ENCODE results near the gene DIPK1B.

Gene DIPK1B

DNA sequence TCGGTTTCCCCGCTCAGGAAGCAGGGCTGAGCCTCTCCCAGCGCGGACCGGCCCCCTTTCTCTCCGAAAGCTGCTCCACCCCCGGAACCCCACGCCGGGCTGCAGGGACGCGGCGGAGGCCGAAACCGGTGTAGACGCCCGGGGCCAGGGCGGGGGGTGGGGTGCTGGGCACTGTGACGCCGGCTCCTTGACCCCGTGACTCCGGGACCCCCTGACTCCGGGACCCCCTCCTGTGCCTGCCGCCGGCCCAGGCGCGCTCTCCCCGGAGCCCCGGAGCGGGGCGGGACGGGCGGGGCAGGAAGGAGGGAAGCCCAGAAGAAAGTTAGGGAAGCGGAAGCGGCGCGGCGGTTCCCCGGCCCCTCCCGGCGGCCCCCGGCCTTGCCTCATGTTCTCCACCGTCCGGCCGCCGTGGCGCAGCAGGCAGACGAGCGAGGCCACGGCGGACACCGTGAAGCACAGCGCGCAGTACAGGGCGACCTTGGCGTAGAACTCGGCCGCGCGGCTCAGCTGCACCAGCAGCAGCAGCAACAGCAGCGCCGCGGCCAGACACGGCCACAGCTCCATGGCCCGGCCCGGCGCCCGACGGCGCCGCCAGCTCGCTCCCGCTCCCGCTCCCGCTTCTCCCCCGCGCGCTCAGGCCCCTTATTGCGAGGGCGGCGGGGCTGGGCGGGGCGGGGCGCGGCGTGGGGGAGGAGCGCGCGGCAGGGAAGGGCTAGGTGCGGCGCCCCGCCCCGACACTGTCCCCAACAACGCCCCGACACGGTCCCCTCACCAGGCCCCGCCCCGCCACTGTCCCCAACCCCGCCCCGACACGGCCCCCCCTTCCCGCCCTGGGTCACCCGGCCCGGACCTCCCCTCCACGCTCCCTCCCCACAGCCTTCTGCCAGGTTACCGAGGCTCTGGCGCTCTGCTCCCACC is 25.3 kb upstream of the DIPK1B start, which contains the start of gene AGPAT2:
Gene AGPAT2, minus strand, starts transcription at position 664 of the 918 bp plus-strand sequence. Its CDS starts 100 bp downstream, at position 564.
- DNase-seq: peak; percentile 23

GRCh38 chr9:136687721-136688223 is 24.6 kb upstream of the DIPK1B start:
- DNase-seq: no peak

DNA sequence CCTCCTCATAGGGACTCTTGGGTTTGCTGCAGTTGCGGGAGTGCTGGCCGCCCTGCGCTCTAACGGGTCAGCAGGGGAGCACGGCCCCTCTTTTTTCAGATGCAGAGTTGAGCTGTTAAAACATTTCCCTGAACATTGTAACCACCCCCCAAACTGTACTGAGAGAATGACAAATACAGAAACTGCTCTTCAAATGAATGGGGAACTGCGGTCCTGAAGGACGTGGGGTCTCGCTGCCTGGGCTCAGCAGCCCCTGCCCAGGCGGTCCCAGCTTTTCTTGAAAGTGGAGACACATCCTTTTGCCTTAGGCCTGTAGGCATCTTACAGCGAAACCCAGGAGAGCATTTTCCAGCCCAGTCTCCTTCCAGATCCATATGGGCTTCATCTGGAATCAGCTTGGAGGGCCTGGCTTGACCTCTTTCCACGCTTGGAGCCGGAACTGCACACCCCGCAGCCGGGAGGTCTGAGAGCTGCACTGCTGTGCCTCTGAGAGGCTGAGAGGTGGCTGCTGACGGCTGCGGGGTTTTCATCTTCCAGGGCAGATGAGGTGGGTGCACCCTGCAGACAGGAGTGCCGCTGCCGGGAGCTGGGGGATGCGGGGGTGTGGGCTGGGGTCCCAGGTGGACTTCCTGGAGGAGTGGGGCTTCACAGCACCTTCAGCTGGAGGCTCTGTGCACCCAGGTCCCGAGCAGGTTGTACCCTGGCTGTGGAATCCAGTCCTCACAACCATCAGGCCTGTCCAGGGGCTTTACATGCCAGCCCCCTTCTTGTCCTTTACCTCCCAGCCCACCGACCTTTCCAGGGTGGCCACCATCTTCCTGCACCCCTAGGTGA is 23.9 kb upstream of the DIPK1B start:
- DNase-seq: no peak

- DNase-seq: no peak
These were observed 23.3 kb upstream of the DIPK1B start for GRCh38 chr9:136689108-136689460.

- DNase-seq: no peak
These were observed 22.1 kb upstream of the DIPK1B start for GRCh38 chr9:136690104-136690805.

GRCh38 chr9:136690806-136691261 is 21.5 kb upstream of the DIPK1B start:
- DNase-seq: no peak

- no peak for DNase-seq
These were observed 20.8 kb upstream of the DIPK1B start for GRCh38 chr9:136691316-136692184.

- DNase-seq: no peak
These were observed 19.9 kb upstream of the DIPK1B start for GRCh38 chr9:136692185-136693134.

- DNase-seq: no peak
These were observed 19.3 kb upstream of the DIPK1B start for GRCh38 chr9:136693135-136693489.

- DNase-seq: no peak
These were observed 18.7 kb upstream of the DIPK1B start for GRCh38 chr9:136693490-136694162.

- no peak for DNase-seq
These were observed 18.1 kb upstream of the DIPK1B start for GRCh38 chr9:136694163-136694871.

DNA sequence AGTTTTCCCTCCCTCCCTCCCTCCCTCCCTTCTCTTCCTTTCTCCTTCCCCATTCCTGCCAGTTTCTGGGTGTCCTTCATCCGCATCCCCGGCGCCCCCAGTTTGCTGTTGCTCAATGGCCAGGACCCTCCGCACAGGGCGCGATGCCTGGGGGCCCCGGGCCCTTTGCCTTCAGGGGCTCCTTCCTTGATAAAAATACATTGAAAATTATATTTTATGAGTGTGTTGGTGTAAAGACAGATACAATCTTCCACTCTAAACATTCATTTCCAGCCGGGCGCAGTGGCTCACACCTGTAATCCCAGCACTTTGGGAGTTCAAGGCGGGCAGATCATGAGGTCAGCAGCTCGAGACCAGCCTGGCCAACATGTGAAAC is 17.5 kb upstream of the DIPK1B start:
- DNase-seq: no peak

GRCh38 chr9:136695435-136695895 is 16.9 kb upstream of the DIPK1B start:
- no peak for DNase-seq

GRCh38 chr9:136695955-136696354 is 16.4 kb upstream of the DIPK1B start:
- no peak for DNase-seq

- DNase-seq: no peak
These were observed 15.9 kb upstream of the DIPK1B start for GRCh38 chr9:136696502-136696901.

DNA sequence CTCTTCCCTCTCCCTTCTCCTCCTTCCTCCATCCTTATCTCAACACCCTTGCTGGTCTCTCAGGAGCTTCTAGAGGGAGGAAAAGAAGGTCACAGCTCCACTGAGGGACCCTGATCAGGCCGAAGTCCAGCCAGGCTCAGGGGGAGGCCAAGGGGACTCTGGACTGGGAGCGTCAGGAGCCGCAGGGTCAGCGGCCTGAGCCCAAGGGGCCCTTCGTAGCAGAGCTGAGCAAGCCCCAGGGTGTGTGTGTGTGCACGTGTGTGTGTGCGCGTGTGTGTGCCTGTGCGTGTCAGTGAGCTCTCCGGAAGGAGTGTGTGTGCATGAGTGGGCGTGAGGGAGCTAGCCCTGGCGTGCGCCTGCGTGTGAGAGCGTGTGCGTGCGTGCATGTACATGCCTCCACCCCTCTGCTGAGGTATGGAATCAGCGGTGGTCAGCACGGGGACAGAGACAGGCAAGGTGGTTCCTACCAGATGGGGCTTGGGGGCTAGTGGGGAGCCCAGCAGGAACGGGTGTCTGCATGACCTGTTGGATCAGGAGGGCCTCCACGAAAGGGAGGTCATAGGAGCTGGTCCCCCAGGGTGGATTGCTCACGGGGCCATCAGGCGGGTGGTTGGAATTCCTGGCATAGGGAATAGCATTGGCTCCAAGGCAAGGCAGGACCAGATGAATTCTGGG is 15.1 kb upstream of the DIPK1B start:
- DNase-seq: no peak

GRCh38 chr9:136697821-136698526 is 14.4 kb upstream of the DIPK1B start:
- DNase-seq: no peak
